ENCODE data around the gene CACNB1. TPM values are rescaled to one million over a fixed set of nuclear protein-coding genes. Genes with fewer than 3 reads are reported as not detected.

The CACNB1 gene
- total and polyA plus RNA-seq, 2 donors (not counting 1 experiment from before 2014, with no cell fraction given): 3.8 to 12.4 TPM

- no peak overlapping the region for H3K27ac ChIP-seq (ENCODE audit: low read length in 2 of 2)
- intact Hi-C loops (cut with micrococcal nuclease): loop anchor here (5.0 kb wide), 1 partner anchor 43 kb away; the partner anchor contains the start of gene PLXDC1
These were observed 1.8 kb downstream of the CACNB1 start for GRCh38 chr17:39195568-39196160.

More at GRCh38 chr17:39195568-39196160, 1.8 kb downstream of the CACNB1 start:
- peak overlapping the region; percentile 15 for H3K27ac Mint-ChIP-seq
- no peak overlapping the region for H3K4me3 ChIP-seq (ENCODE audit: control extremely low read depth in 1 of 5, extremely low read depth in 1 of 5, insufficient read depth in 1 of 5, low read depth in 2 of 5, low read length in 4 of 5)
- H3K9me3 Mint-ChIP-seq (ENCODE audit: insufficient read depth): no peaks in the 10 kb centered on the region
- WGBS (ENCODE audit: insufficient coverage): 10% methylated on average over 7 of the region's 8 CpGs
- H3K36me3 ChIP-seq (replicated peaks in 1 of 2; ENCODE audit: control extremely low read depth in 1 of 2, control insufficient read depth in 1 of 2, extremely low read depth in 1 of 2, insufficient read depth in 2 of 2, low read length in 1 of 2): no peaks in the 10 kb centered on the region
- H3K27me3 ChIP-seq (replicated peaks in 1 of 4; ENCODE audit: control extremely low read depth in 1 of 4, control insufficient read depth in 3 of 4, insufficient read depth in 4 of 4, low read length in 3 of 4): no peaks in the 10 kb centered on the region
- H3K4me3 Mint-ChIP-seq: peak overlapping the region; percentile 80
- POLR2A ChIA-PET: interaction anchor here (0.6 to 1.1 kb wide), 2 partner anchors 11 to 736 kb away, joined by 3 to 6 read pairs; no protein-coding TSS in a partner anchor
- CTCF ChIA-PET: interaction anchor here (0.6 to 3.4 kb wide), 4 partner anchors 11 to 131 kb away, joined by 3 to 12 read pairs (median 9); no protein-coding TSS in a partner anchor
- ATAC-seq (ENCODE audit: low read depth) (no peak), DNase-seq (peak; percentile 46)
- peaks cover 34% of the 10 kb centered on the region for H3K4me1 Mint-ChIP-seq
- TF ChIP-seq CTCF (IDR thresholded peaks at IDR 0.05) (no peak), EZH2 (IDR thresholded peaks at IDR 0.05; ENCODE audit: borderline replicate concordance, insufficient read depth, low read depth, low read length, poor library complexity, severe bottlenecking) (no peak)
- H3K4me2 ChIP-seq (replicated peaks; ENCODE audit: low read depth, low read length, poor library complexity, severe bottlenecking): peak overlapping the region; percentile 98
- peaks cover 7% of the 10 kb centered on the region for H4K20me1 ChIP-seq (ENCODE audit: control insufficient read depth, insufficient read depth, low read length, poor library complexity, severe bottlenecking)
- no peak overlapping the region for H3K9ac ChIP-seq (ENCODE audit: low read length)
- peak overlapping the region; percentile 22 for H2AFZ ChIP-seq (ENCODE audit: insufficient read depth, low read depth, low read length, poor library complexity, severe bottlenecking)
- H3K79me2 ChIP-seq (ENCODE audit: control insufficient read depth, insufficient read depth, low read length): peaks cover 8% of the 10 kb centered on the region
- no peaks in the 10 kb centered on the region for H3K9me3 ChIP-seq (ENCODE audit: control extremely low read depth in 1 of 3, control insufficient read depth in 2 of 3, insufficient read depth in 1 of 3, low read length in 2 of 3)
- peaks cover 25 to 41% of the 10 kb centered on the region in 2 donors for H3K4me1 ChIP-seq (ENCODE audit: control insufficient read depth in 2 of 2, insufficient read depth in 2 of 2, low read length in 2 of 2)
- H3K27me3 Mint-ChIP-seq: no peaks in the 10 kb centered on the region

Data from B cell (primary cell).